ENCODE measurements around the gene DUS2.
"Not testable (repeated sequence)": the region's sequence is repeated elsewhere in the genome, so short reads cannot be mapped to it uniquely, and the experiment has no call there.

The DUS2 gene

GRCh38 chr16:67988675-67989074 lies 34.4 kb upstream of the DUS2 start:
- FAIRE-seq (no peak), DNase-seq (ENCODE audit: insufficient read length) (no peak)
- no peak for TF ChIP-seq TAF1 (IDR thresholded peaks at IDR 0.05; ENCODE audit: borderline replicate concordance, low read depth, low read length)
- no peak for TF ChIP-seq POLR2AphosphoS5 (IDR thresholded peaks at IDR 0.05; ENCODE audit: low read depth, low read length)
- TF ChIP-seq POLR2A (IDR thresholded peaks at IDR 0.05; ENCODE audit: low read depth, low read length), result no peak

- FAIRE-seq (peak; percentile 74), DNase-seq (ENCODE audit: insufficient read length) (no peak)
- TF ChIP-seq POLR2A (IDR thresholded peaks at IDR 0.05; ENCODE audit: low read depth, low read length) (no peak), TAF1 (IDR thresholded peaks at IDR 0.05; ENCODE audit: borderline replicate concordance, low read depth, low read length) (no peak), POLR2AphosphoS5 (IDR thresholded peaks at IDR 0.05; ENCODE audit: low read depth, low read length) (no peak)
Measured at GRCh38 chr16:67989322-67990017, 33.6 kb upstream of the DUS2 start.

GRCh38 chr16:67990018-67990386 lies 33.1 kb upstream of the DUS2 start:
- DNase-seq (ENCODE audit: insufficient read length), result no peak
- TF ChIP-seq TAF1 (IDR thresholded peaks at IDR 0.05; ENCODE audit: borderline replicate concordance, low read depth, low read length) (no peak), POLR2A (IDR thresholded peaks at IDR 0.05; ENCODE audit: low read depth, low read length) (no peak), POLR2AphosphoS5 (IDR thresholded peaks at IDR 0.05; ENCODE audit: low read depth, low read length) (no peak)
- FAIRE-seq, result no peak

GRCh38 chr16:67992661-67993206 lies 30.4 kb upstream of the DUS2 start:
- DNase-seq (ENCODE audit: insufficient read length), result no peak

GRCh38 chr16:67993207-67994039 lies 29.7 kb upstream of the DUS2 start:
- TF ChIP-seq POLR2AphosphoS5 (IDR thresholded peaks at IDR 0.05; ENCODE audit: low read depth, low read length) (no peak), TAF1 (IDR thresholded peaks at IDR 0.05; ENCODE audit: borderline replicate concordance, low read depth, low read length) (0 out of 2 replicates have a peak, but pooled peaks have one; percentile 19), POLR2A (IDR thresholded peaks at IDR 0.05; ENCODE audit: low read depth, low read length) (no peak)
- peak; percentile 80 for FAIRE-seq
- DNase-seq (ENCODE audit: insufficient read length), result peak; percentile 82

More at GRCh38 chr16:67992661-67993206, 30.4 kb upstream of the DUS2 start:
- FAIRE-seq, result no peak
- no peak for TF ChIP-seq POLR2A (IDR thresholded peaks at IDR 0.05; ENCODE audit: low read depth, low read length)
- TF ChIP-seq POLR2AphosphoS5 (IDR thresholded peaks at IDR 0.05; ENCODE audit: low read depth, low read length), result no peak
- TF ChIP-seq TAF1 (IDR thresholded peaks at IDR 0.05; ENCODE audit: borderline replicate concordance, low read depth, low read length), result no peak

- peak; percentile 21 for FAIRE-seq
- not testable (repeated sequence) for DNase-seq (ENCODE audit: insufficient read length)
Measured at GRCh38 chr16:67994040-67994408, 29.1 kb upstream of the DUS2 start.

- no peak for DNase-seq (ENCODE audit: insufficient read length)
- FAIRE-seq, result no peak
- TF ChIP-seq TAF1 (IDR thresholded peaks at IDR 0.05; ENCODE audit: borderline replicate concordance, low read depth, low read length) (no peak), POLR2AphosphoS5 (IDR thresholded peaks at IDR 0.05; ENCODE audit: low read depth, low read length) (no peak), POLR2A (IDR thresholded peaks at IDR 0.05; ENCODE audit: low read depth, low read length) (no peak)
Measured at GRCh38 chr16:67995423-67995822, 27.7 kb upstream of the DUS2 start.

- DNase-seq (ENCODE audit: insufficient read length) (no peak), FAIRE-seq (no peak)
- TF ChIP-seq TAF1 (IDR thresholded peaks at IDR 0.05; ENCODE audit: borderline replicate concordance, low read depth, low read length) (no peak), POLR2A (IDR thresholded peaks at IDR 0.05; ENCODE audit: low read depth, low read length) (no peak), POLR2AphosphoS5 (IDR thresholded peaks at IDR 0.05; ENCODE audit: low read depth, low read length) (no peak)
Measured at GRCh38 chr16:67996666-67997065, 26.4 kb upstream of the DUS2 start.

- FAIRE-seq; DNase-seq (ENCODE audit: insufficient read length): not testable (repeated sequence)
Measured at GRCh38 chr16:67998231-67998778, 24.8 kb upstream of the DUS2 start.

GRCh38 chr16:67998779-67999688 lies 24.1 kb upstream of the DUS2 start, which contains the start of gene DPEP2:
DPEP2 (minus strand) TSS chr16:67999484; CDS start chr16:67993212, 6,272 bp downstream.
- peak; percentile 27 for FAIRE-seq

GRCh38 chr16:67999985-68000384 lies 23.1 kb upstream of the DUS2 start:
- no peak for TF ChIP-seq POLR2A (IDR thresholded peaks at IDR 0.05; ENCODE audit: low read depth, low read length)
- no peak for TF ChIP-seq TAF1 (IDR thresholded peaks at IDR 0.05; ENCODE audit: borderline replicate concordance, low read depth, low read length)
- no peak for TF ChIP-seq POLR2AphosphoS5 (IDR thresholded peaks at IDR 0.05; ENCODE audit: low read depth, low read length)
- DNase-seq (ENCODE audit: insufficient read length) (no peak), FAIRE-seq (no peak)

More at GRCh38 chr16:67998779-67999688, 24.1 kb upstream of the DUS2 start, which contains the start of gene DPEP2:
- not testable (repeated sequence) for DNase-seq (ENCODE audit: insufficient read length)

Measured in GM12892 (cell line).